HepG2 (cell line): ENCODE results near the gene KDM2B. TPM values are rescaled to one million over a fixed set of nuclear protein-coding genes. Genes with fewer than 3 reads are reported as not detected.

Source experiments
- ATAC-seq: fragments of 200-7000 bp; cut with Tn5 transposase; 3 replicates; pipeline ENCODE4 v1.9.1; 2020; ENCODE audit warnings: mild to moderate bottlenecking, moderate library complexity
- BruUV-seq: library from RNA; stranded (reverse); fragments of 400-500 nt; replicated peaks from 2 replicates; lab custom pipeline; 2021; lab: Mats Ljungman, UMichigan
- CTCF ChIA-PET: fragments of 300-600 bp; formaldehyde crosslinking; extraction: SDS; loops from one replicate; lab custom pipeline; 2021; ENCODE audit warnings: low total read pairs, inconsistent platforms, low intra/inter-chr PET ratio; lab: Yijun Ruan, JAX
- POLR2A ChIA-PET: fragments of 350-600 bp; sonication (Branson Sonifier 250); formaldehyde crosslinking; loops from one replicate; lab custom pipeline; 2020; ENCODE audit warnings: antibody characterized with exemption, inconsistent platforms; lab: Yijun Ruan, JAX
- DNase-seq: peaks from one replicate; pipeline ENCODE4 v3.0.0-alpha.2; 2015; ENCODE audit warnings: low spot score
- FAIRE-seq: peaks from 3 replicates; lab custom pipeline; 2011; peaks lifted over from hg19 to GRCh38; lab: Jason Lieb, UNC
- H2AFZ ChIP-seq: one replicate; pipeline ENCODE4 v1.6.1; 2011; ENCODE audit warnings: low read length, inconsistent platforms
- H3K27ac ChIP-seq: fragments of 300-600 bp; 3 replicates; pipeline ENCODE4 v1.8.0; 2011; ENCODE audit warnings: mixed run types, mild to moderate bottlenecking, mixed read lengths, low read length, inconsistent platforms; ENCODE audit not compliant: insufficient read depth; ENCODE audit errors: extremely low read length
- H3K27me3 ChIP-seq, 2 experiments: fragments of 200-600 bp in 1 of 2; 2 replicates in 1 of 2; 3 replicates in 1 of 2; pipeline versions ENCODE4 v1.6.0 to v1.8.0; 2011; ENCODE audit warnings: low read length in 2 of 2, mild to moderate bottlenecking in 2 of 2, moderate library complexity in 2 of 2, inconsistent platforms in 1 of 2; ENCODE audit not compliant: insufficient read depth in 2 of 2, control insufficient read depth in 1 of 2
- H3K36me3 ChIP-seq, 2 experiments: fragments of 200-600 bp in 1 of 2; replicated peaks in 1 of 2; 2 replicates in 1 of 2; 3 replicates in 1 of 2; pipeline versions ENCODE4 v1.5.1 to v1.8.0; 2011; ENCODE audit warnings: low read length in 2 of 2, inconsistent platforms in 1 of 2; ENCODE audit not compliant: insufficient read depth in 2 of 2, control insufficient read depth in 1 of 2
- H3K4me1 ChIP-seq: 2 replicates; pipeline ENCODE4 v1.5.1; 2012; ENCODE audit warnings: low read length, inconsistent platforms; ENCODE audit not compliant: insufficient read depth
- H3K4me2 ChIP-seq: 2 replicates; pipeline ENCODE4 v1.6.0; 2011; ENCODE audit warnings: low read depth, low read length, inconsistent platforms
- H3K4me3 ChIP-seq, 3 experiments: fragments of 200-600 bp in 1 of 3; sonication (generic), shearing (Covaris generic) in 1 of 3; replicated peaks in 1 of 3; 2 replicates each; pipeline ENCODE4 v1.5.1; 2011 to 2016; ENCODE audit warnings: low read length in 3 of 3, inconsistent platforms in 2 of 3, low read depth in 2 of 3, mild to moderate bottlenecking in 2 of 3, control low read depth in 1 of 3, mixed read lengths in 1 of 3; ENCODE audit not compliant: insufficient read depth in 1 of 3
- H3K79me2 ChIP-seq: one replicate; pipeline ENCODE4 v1.6.1; 2011; ENCODE audit warnings: low read length, inconsistent platforms; ENCODE audit not compliant: insufficient read depth
- H3K9ac ChIP-seq: 2 replicates; pipeline ENCODE4 v1.6.0; 2011; ENCODE audit warnings: mild to moderate bottlenecking, low read depth, low read length, inconsistent platforms; ENCODE audit not compliant: insufficient read depth
- H3K9me3 ChIP-seq: 2 replicates; pipeline ENCODE4 v1.5.1; 2012; ENCODE audit warnings: mild to moderate bottlenecking, low read length
- H4K20me1 ChIP-seq: 2 replicates; pipeline ENCODE4 v1.6.0; 2011; ENCODE audit warnings: inconsistent platforms, mild to moderate bottlenecking, low read length, moderate library complexity; ENCODE audit not compliant: insufficient read depth
- CAMTA2 ChIP-seq: sonication (generic); formaldehyde crosslinking; IDR thresholded peaks from 2 replicates; pipeline ENCODE4 v1.4.0; 2020; ENCODE audit warnings: mild to moderate bottlenecking, missing genetic modification reagents, borderline replicate concordance
- FOXP1 ChIP-seq, 2 experiments: fragments of 450-650 bp in 1 of 2; IDR thresholded peaks; 2 replicates each; pipeline ENCODE4 v1.6.1; 2017 to 2018; ENCODE audit warnings: antibody characterized with exemption in 1 of 2
- GABPB1 ChIP-seq: IDR thresholded peaks from 2 replicates; pipeline ENCODE4 v1.6.1; 2016; ENCODE audit warnings: mild to moderate bottlenecking, missing genetic modification reagents, moderate library complexity, missing compliant biosample characterization
- GATAD1 ChIP-seq: IDR thresholded peaks from 2 replicates; pipeline ENCODE4 v1.6.1; 2016; ENCODE audit warnings: missing genetic modification reagents, missing compliant biosample characterization
- SSRP1 ChIP-seq: IDR thresholded peaks from 2 replicates; pipeline ENCODE4 v1.6.1; 2016; ENCODE audit warnings: control low read depth
- TBX3 ChIP-seq: fragments of 450-650 bp; IDR thresholded peaks from 2 replicates; pipeline ENCODE4 v1.6.1; 2017; ENCODE audit warnings: antibody characterized with exemption, mild to moderate bottlenecking, inconsistent platforms, borderline replicate concordance
- ZBTB8A ChIP-seq: sonication (generic); formaldehyde crosslinking; IDR thresholded peaks from 2 replicates; pipeline ENCODE4 v1.4.0; 2020; ENCODE audit warnings: mild to moderate bottlenecking, low read depth, missing genetic modification reagents, borderline replicate concordance
- ZNF333 ChIP-seq: sonication (generic); formaldehyde crosslinking; IDR thresholded peaks from 2 replicates; pipeline ENCODE4 v1.4.0; 2020; ENCODE audit warnings: mild to moderate bottlenecking, missing genetic modification reagents, borderline replicate concordance
- ZNF34 ChIP-seq: sonication (generic); formaldehyde crosslinking; IDR thresholded peaks from 2 replicates; pipeline ENCODE4 v1.4.0; 2020; ENCODE audit warnings: mild to moderate bottlenecking, missing genetic modification reagents, borderline replicate concordance
- ZNF567 ChIP-seq: sonication (generic); formaldehyde crosslinking; IDR thresholded peaks from 2 replicates; pipeline ENCODE4 v1.8.1; 2023; ENCODE audit warnings: mild to moderate bottlenecking, missing genetic modification reagents, borderline replicate concordance
- ZNF678 ChIP-seq: sonication (generic); formaldehyde crosslinking; IDR thresholded peaks from 2 replicates; pipeline ENCODE4 v1.4.0; 2020; ENCODE audit warnings: mild to moderate bottlenecking, missing genetic modification reagents
- ZNF850 ChIP-seq: sonication (generic); formaldehyde crosslinking; conservative IDR thresholded peaks from 2 replicates; pipeline ENCODE4 v1.9.0; 2021; ENCODE audit warnings: mild to moderate bottlenecking, missing genetic modification reagents
- WGBS: methylation state at CpG from one replicate; pipeline ENCODE4 v1.1.6; 2017; ENCODE audit warnings: low lambda C conversion rate; 5-methylcytosine and 5-hydroxymethylcytosine counted together
- in situ Hi-C: cut with HindIII; loops from 2 replicates; pipeline ENCODE4 v1.10.0; 2017; ENCODE audit warnings: low pct_unique_long_range_greater_than_20kb; ENCODE audit not compliant: extremely low pct_ligation_motif_present
- intact Hi-C: fragments of 100-400 bp; cut with micrococcal nuclease; formaldehyde crosslinking; loops from one replicate; pipeline ENCODE4 v1.10.0; 2022; ENCODE audit not compliant: unreplicated experiment
- polyA plus RNA-seq, 8 experiments: library from polyadenylated mRNA; depleted of rRNA in 3 of 8; stranded (reverse) in 7 of 8; unstranded in 1 of 8; fragments of >200 nt; fragmentation: Illumina TruSeq in 4 of 8; extraction: Trizol in 4 of 8; gene quantifications; 2 replicates each; pipeline versions ENCODE4 v1.2.1 to v1.2.3, GENCODE V29; 2011 to 2016; ENCODE audit warnings: low read depth in 4 of 8, missing spikeins in 1 of 8, mixed read lengths in 1 of 8; ENCODE audit not compliant: insufficient read depth in 1 of 8
- total RNA-seq, 5 experiments: library from RNA; depleted of rRNA; stranded (reverse); fragments of >200 nt; fragmentation: Illumina TruSeq; extraction: Trizol; gene quantifications; 2 replicates each; pipeline ENCODE4 v1.2.3, GENCODE V29; 2016; ENCODE audit warnings: low read depth in 1 of 5

Gene KDM2B
- total and polyA plus RNA-seq, 2 of the 13 experiments (the other 11 are each of a cell fraction or from before 2014, with no cell fraction given), result 17.5 to 26.1 TPM

DNA sequence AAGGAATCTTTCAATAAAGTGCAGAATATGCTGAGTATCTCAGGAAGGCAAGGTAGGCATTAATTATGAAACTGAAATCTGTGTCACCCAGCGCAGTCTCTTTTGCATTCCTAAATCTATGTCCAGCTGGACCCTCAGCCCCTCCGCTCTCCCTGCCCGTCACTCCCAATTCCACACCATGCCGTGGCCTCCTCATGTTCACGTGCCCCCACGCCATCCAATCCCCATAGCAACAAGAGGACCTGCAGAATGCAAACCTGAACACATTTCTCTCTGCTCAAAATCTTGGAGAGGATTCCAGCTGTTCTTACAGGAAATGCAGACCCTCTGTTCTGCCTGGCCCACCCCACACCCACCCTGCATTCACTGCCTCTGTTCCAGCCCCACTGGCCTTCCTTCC is 35.3 kb downstream of the KDM2B start:
- no peak overlapping the region for H2AFZ ChIP-seq
- POLR2A ChIA-PET, result no interaction called here
- no peak overlapping the region for H3K4me2 ChIP-seq
- no peak overlapping the region for H3K27ac ChIP-seq
- H3K4me3 ChIP-seq, result no peak overlapping the region
- H3K79me2 ChIP-seq, result no peaks in the 10 kb centered on the region
- CTCF ChIA-PET, result no interaction called here
- no peaks in the 10 kb centered on the region for H4K20me1 ChIP-seq
- 98% methylated on average over 6 of the region's 6 CpGs for WGBS
- intact Hi-C loops (no loop called here), in situ Hi-C loops (no loop called here)
- FAIRE-seq, result no peak
- no peak for DNase-seq
- no peaks in the 10 kb centered on the region for H3K9me3 ChIP-seq
- no peaks in the 10 kb centered on the region for H3K27me3 ChIP-seq
- peaks cover 4 to 12% of the 10 kb centered on the region in 2 experiments; a peak in 2 of 5 replicates for H3K36me3 ChIP-seq
- TF ChIP-seq ZNF333 (CRISPR knock-in tag), result no peak
- TF ChIP-seq ZNF34 (CRISPR knock-in tag), result no peak
- TF ChIP-seq GABPB1 (CRISPR knock-in tag), result no peak
- no peak for TF ChIP-seq FOXP1 (IDR thresholded peaks at IDR 0.05)
- TF ChIP-seq FOXP1 (CRISPR knock-in tag; IDR thresholded peaks at IDR 0.05), result no peak
- TF ChIP-seq GATAD1 (CRISPR knock-in tag), result no peak
- no peak for TF ChIP-seq ZBTB8A
- TF ChIP-seq SSRP1, result no peak
- no peak for TF ChIP-seq CAMTA2
- TF ChIP-seq ZNF567 (CRISPR knock-in tag), result no peak
- no peak for TF ChIP-seq ZNF678 (CRISPR knock-in tag)
- no peak for TF ChIP-seq TBX3
- no peak for TF ChIP-seq ZNF850
- no peak for ATAC-seq
- BruUV-seq, result no TSS peak
- no peak overlapping the region for H3K9ac ChIP-seq
- peaks cover 27% of the 10 kb centered on the region for H3K4me1 ChIP-seq
